HepG2 (cell line): ENCODE results near the gene FASTK. TPM values are rescaled to one million over a fixed set of nuclear protein-coding genes. Genes with fewer than 3 reads are reported as not detected.
A peak's percentile ranks its signal among the peaks of the same experiment; 100 is the strongest.

Experiments used
- ATAC-seq: fragments of 200-7000 bp; cut with Tn5 transposase; 3 replicates; pipeline ENCODE4 v1.9.1; 2020; ENCODE audit warnings: mild to moderate bottlenecking, moderate library complexity
- BruUV-seq: library from RNA; stranded (reverse); fragments of 400-500 nt; replicated peaks from 2 replicates; lab custom pipeline; 2021; lab: Mats Ljungman, UMichigan
- CTCF ChIA-PET: fragments of 300-600 bp; formaldehyde crosslinking; extraction: SDS; loops from one replicate; lab custom pipeline; 2021; ENCODE audit warnings: low total read pairs, inconsistent platforms, low intra/inter-chr PET ratio; lab: Yijun Ruan, JAX
- POLR2A ChIA-PET: fragments of 350-600 bp; sonication (Branson Sonifier 250); formaldehyde crosslinking; loops from one replicate; lab custom pipeline; 2020; ENCODE audit warnings: antibody characterized with exemption, inconsistent platforms; lab: Yijun Ruan, JAX
- DNase-seq: peaks from one replicate; pipeline ENCODE4 v3.0.0-alpha.2; 2015; ENCODE audit warnings: low spot score
- FAIRE-seq: peaks from 3 replicates; lab custom pipeline; 2011; peaks lifted over from hg19 to GRCh38; lab: Jason Lieb, UNC
- H2AFZ ChIP-seq: one replicate; pipeline ENCODE4 v1.6.1; 2011; ENCODE audit warnings: low read length, inconsistent platforms
- H3K27ac ChIP-seq: fragments of 300-600 bp; 3 replicates; pipeline ENCODE4 v1.8.0; 2011; ENCODE audit warnings: mixed run types, mild to moderate bottlenecking, mixed read lengths, low read length, inconsistent platforms; ENCODE audit not compliant: insufficient read depth; ENCODE audit errors: extremely low read length
- H3K27me3 ChIP-seq, 2 experiments: fragments of 200-600 bp in 1 of 2; 2 replicates in 1 of 2; 3 replicates in 1 of 2; pipeline versions ENCODE4 v1.6.0 to v1.8.0; 2011; ENCODE audit warnings: low read length in 2 of 2, mild to moderate bottlenecking in 2 of 2, moderate library complexity in 2 of 2, inconsistent platforms in 1 of 2; ENCODE audit not compliant: insufficient read depth in 2 of 2, control insufficient read depth in 1 of 2
- H3K36me3 ChIP-seq, 2 experiments: fragments of 200-600 bp in 1 of 2; replicated peaks in 1 of 2; 2 replicates in 1 of 2; 3 replicates in 1 of 2; pipeline versions ENCODE4 v1.5.1 to v1.8.0; 2011; ENCODE audit warnings: low read length in 2 of 2, inconsistent platforms in 1 of 2; ENCODE audit not compliant: insufficient read depth in 2 of 2, control insufficient read depth in 1 of 2
- H3K4me1 ChIP-seq: 2 replicates; pipeline ENCODE4 v1.5.1; 2012; ENCODE audit warnings: low read length, inconsistent platforms; ENCODE audit not compliant: insufficient read depth
- H3K4me2 ChIP-seq: 2 replicates; pipeline ENCODE4 v1.6.0; 2011; ENCODE audit warnings: low read depth, low read length, inconsistent platforms
- H3K4me3 ChIP-seq, 3 experiments: fragments of 200-600 bp in 1 of 3; sonication (generic), shearing (Covaris generic) in 1 of 3; replicated peaks in 1 of 3; 2 replicates each; pipeline ENCODE4 v1.5.1; 2011 to 2016; ENCODE audit warnings: low read length in 3 of 3, inconsistent platforms in 2 of 3, low read depth in 2 of 3, mild to moderate bottlenecking in 2 of 3, control low read depth in 1 of 3, mixed read lengths in 1 of 3; ENCODE audit not compliant: insufficient read depth in 1 of 3
- H3K79me2 ChIP-seq: one replicate; pipeline ENCODE4 v1.6.1; 2011; ENCODE audit warnings: low read length, inconsistent platforms; ENCODE audit not compliant: insufficient read depth
- H3K9ac ChIP-seq: 2 replicates; pipeline ENCODE4 v1.6.0; 2011; ENCODE audit warnings: mild to moderate bottlenecking, low read depth, low read length, inconsistent platforms; ENCODE audit not compliant: insufficient read depth
- H3K9me3 ChIP-seq: 2 replicates; pipeline ENCODE4 v1.5.1; 2012; ENCODE audit warnings: mild to moderate bottlenecking, low read length
- H4K20me1 ChIP-seq: 2 replicates; pipeline ENCODE4 v1.6.0; 2011; ENCODE audit warnings: inconsistent platforms, mild to moderate bottlenecking, low read length, moderate library complexity; ENCODE audit not compliant: insufficient read depth
- MXD4 ChIP-seq: IDR thresholded peaks from 2 replicates; pipeline ENCODE4 v1.6.1; 2016; ENCODE audit warnings: mild to moderate bottlenecking, missing biosample characterization, missing genetic modification reagents
- NR2F1 ChIP-seq, 2 experiments: fragments of 450-650 bp in 1 of 2; formaldehyde crosslinking in 1 of 2; IDR thresholded peaks; 2 replicates each; pipeline versions ENCODE4 v1.5.0 to v1.6.1; 2016 to 2020; ENCODE audit warnings: mild to moderate bottlenecking in 1 of 2, missing compliant biosample characterization in 1 of 2, missing genetic modification reagents in 1 of 2, moderate library complexity in 1 of 2
- PHF21A ChIP-seq: sonication (generic); formaldehyde crosslinking; IDR thresholded peaks from 2 replicates; pipeline ENCODE4 v1.5.0; 2020; ENCODE audit warnings: mild to moderate bottlenecking, missing genetic modification reagents
- RCOR2 ChIP-seq: IDR thresholded peaks from 2 replicates; pipeline ENCODE4 v1.6.1; 2016; ENCODE audit warnings: missing biosample characterization, missing genetic modification reagents
- ZNF530 ChIP-seq: sonication (generic); formaldehyde crosslinking; IDR thresholded peaks from 2 replicates; pipeline ENCODE4 v1.5.0; 2020; ENCODE audit warnings: low read depth, mild to moderate bottlenecking, missing genetic modification reagents
- ZNF572 ChIP-seq: sonication (generic); formaldehyde crosslinking; IDR thresholded peaks from 2 replicates; pipeline ENCODE4 v1.5.1; 2020; ENCODE audit warnings: mild to moderate bottlenecking, missing genetic modification reagents
- ZNF629 ChIP-seq: sonication (generic); formaldehyde crosslinking; conservative IDR thresholded peaks from 2 replicates; pipeline ENCODE4 v1.5.0; 2020; ENCODE audit warnings: missing genetic modification reagents
- WGBS: methylation state at CpG from one replicate; pipeline ENCODE4 v1.1.6; 2017; ENCODE audit warnings: low lambda C conversion rate; 5-methylcytosine and 5-hydroxymethylcytosine counted together
- in situ Hi-C: cut with HindIII; loops from 2 replicates; pipeline ENCODE4 v1.10.0; 2017; ENCODE audit warnings: low pct_unique_long_range_greater_than_20kb; ENCODE audit not compliant: extremely low pct_ligation_motif_present
- intact Hi-C: fragments of 100-400 bp; cut with micrococcal nuclease; formaldehyde crosslinking; loops from one replicate; pipeline ENCODE4 v1.10.0; 2022; ENCODE audit not compliant: unreplicated experiment
- polyA plus RNA-seq, 8 experiments: library from polyadenylated mRNA; depleted of rRNA in 3 of 8; stranded (reverse) in 7 of 8; unstranded in 1 of 8; fragments of >200 nt; fragmentation: Illumina TruSeq in 4 of 8; extraction: Trizol in 4 of 8; gene quantifications; 2 replicates each; pipeline versions ENCODE4 v1.2.1 to v1.2.3, GENCODE V29; 2011 to 2016; ENCODE audit warnings: low read depth in 4 of 8, missing spikeins in 1 of 8, mixed read lengths in 1 of 8; ENCODE audit not compliant: insufficient read depth in 1 of 8
- total RNA-seq, 5 experiments: library from RNA; depleted of rRNA; stranded (reverse); fragments of >200 nt; fragmentation: Illumina TruSeq; extraction: Trizol; gene quantifications; 2 replicates each; pipeline ENCODE4 v1.2.3, GENCODE V29; 2016; ENCODE audit warnings: low read depth in 1 of 5
- TF ChIP-seq, protein P1 (sequence below): sonication (generic); formaldehyde crosslinking; IDR thresholded peaks from 2 replicates; pipeline ENCODE4 v1.5.1; 2020; ENCODE audit warnings: missing genetic modification reagents, mild to moderate bottlenecking, borderline replicate concordance

The FASTK gene
- total and polyA plus RNA-seq, 2 of the 13 experiments (the other 11 are each of a cell fraction or from before 2014, with no cell fraction given): 52.9 to 55.7 TPM

DNA sequence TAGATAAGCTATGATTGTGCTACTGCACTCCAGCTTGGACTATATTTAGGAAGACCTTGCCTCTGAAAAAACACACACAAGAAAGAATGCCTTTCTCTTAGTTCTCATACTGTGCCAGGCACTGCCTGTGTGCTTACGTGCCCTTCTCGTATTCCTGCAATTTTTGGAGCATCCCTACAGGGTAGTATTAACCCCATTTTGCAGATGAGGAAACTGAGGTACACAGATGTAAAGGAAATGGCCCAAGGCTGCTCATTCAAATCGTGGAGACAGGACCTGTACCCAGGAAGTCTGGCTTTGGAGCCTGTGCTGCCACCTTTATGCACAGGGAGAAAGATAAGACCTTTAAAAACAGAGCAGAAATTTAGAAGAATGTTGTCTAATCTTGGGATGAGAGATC, 22.4 kb upstream of the FASTK start:
- no peak overlapping the region for H3K4me2 ChIP-seq
- H3K27me3 ChIP-seq: no peaks in the 10 kb centered on the region
- intact Hi-C loops (loop anchor here (1.0 kb wide), 1 partner anchor 25 kb away; no protein-coding TSS in a partner anchor), in situ Hi-C loops (no loop called here)
- POLR2A ChIA-PET: no interaction called here
- no TSS peak for BruUV-seq
- peaks cover 29% of the 10 kb centered on the region for H4K20me1 ChIP-seq
- no peak overlapping the region for H3K27ac ChIP-seq
- no peak for FAIRE-seq
- H3K4me1 ChIP-seq: peaks cover 1% of the 10 kb centered on the region; the same call in 1 of the 2 replicates
- peak; percentile 72 for TF ChIP-seq ZNF629 (CRISPR knock-in tag)
- TF ChIP-seq, protein P1, sequence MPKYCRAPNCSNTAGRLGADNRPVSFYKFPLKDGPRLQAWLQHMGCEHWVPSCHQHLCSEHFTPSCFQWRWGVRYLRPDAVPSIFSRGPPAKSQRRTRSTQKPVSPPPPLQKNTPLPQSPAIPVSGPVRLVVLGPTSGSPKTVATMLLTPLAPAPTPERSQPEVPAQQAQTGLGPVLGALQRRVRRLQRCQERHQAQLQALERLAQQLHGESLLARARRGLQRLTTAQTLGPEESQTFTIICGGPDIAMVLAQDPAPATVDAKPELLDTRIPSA (CRISPR knock-in tag): no peak
- CTCF ChIA-PET: no interaction called here
- H3K9ac ChIP-seq: no peak overlapping the region
- no peak overlapping the region for H2AFZ ChIP-seq
- DNase-seq: no peak
- H3K4me3 ChIP-seq: no peak overlapping the region
- 97% methylated on average over 3 of the region's 3 CpGs for WGBS
- peaks cover 56% of the 10 kb centered on the region for H3K79me2 ChIP-seq
- H3K9me3 ChIP-seq: no peaks in the 10 kb centered on the region
- peaks cover 7 to 21% of the 10 kb centered on the region in 2 experiments; a peak in 3 of 5 replicates for H3K36me3 ChIP-seq
- no peak for ATAC-seq

DNA sequence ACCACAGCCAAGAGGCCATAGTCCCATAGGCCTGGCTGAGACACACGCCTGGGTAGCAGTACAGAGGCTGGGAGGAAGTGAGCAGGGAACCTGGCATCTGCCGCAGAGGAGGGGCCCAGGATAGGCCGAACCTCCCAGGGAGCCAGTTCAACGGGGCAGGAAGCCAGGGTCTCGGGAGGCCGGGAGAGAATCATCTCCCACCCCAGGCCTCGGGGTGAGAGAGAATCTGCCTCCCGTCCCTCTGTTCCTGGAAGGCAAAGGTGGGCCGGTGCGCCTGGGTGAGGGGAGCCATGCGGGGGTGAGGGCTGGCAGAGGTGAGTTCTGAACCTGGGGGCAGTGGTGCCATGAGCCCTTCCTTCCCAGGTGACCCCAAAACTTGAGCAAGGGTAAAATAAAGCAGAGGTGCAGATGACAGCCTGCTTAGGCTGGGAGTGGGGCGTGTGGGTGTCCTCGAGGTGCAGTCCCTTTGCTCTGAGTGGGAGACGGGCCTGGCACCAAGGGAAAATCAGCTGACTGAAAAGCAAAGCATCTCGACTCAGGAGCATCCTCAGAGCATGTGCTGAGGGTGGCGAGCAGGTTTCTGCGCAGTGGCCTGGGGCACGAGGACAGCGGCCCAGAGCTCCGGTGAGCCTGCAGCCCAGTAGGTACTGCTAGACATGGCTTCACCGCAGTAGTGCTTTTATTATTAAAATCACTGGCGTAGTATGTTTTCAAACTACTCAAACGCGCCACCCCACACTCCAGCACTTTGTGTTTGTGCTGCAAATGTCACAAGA, 21.2 kb upstream of the FASTK start:
- TF ChIP-seq ZNF530 (CRISPR knock-in tag) (no peak), RCOR2 (no peak), ZNF572 (CRISPR knock-in tag) (no peak), MXD4 (CRISPR knock-in tag) (no peak), NR2F1 (CRISPR knock-in tag; IDR thresholded peaks at IDR 0.05) (no peak), PHF21A (no peak)
- TF ChIP-seq, all 625 proteins: peak for 0
- ATAC-seq: no peak
- no peak overlapping the region for H2AFZ ChIP-seq
- H3K4me2 ChIP-seq: no peak overlapping the region
- 94% methylated on average over 21 of the region's 24 CpGs for WGBS
- no peak for DNase-seq
- no peak for FAIRE-seq
- no peaks in the 10 kb centered on the region for H3K9me3 ChIP-seq
- BruUV-seq: no TSS peak
- in situ Hi-C loops (no loop called here), intact Hi-C loops (no loop called here)
- H3K27me3 ChIP-seq: no peaks in the 10 kb centered on the region
- ChIA-PET CTCF (no interaction called here), POLR2A (no interaction called here)
- H3K4me3 ChIP-seq: no peak overlapping the region
- H3K4me1 ChIP-seq: no peaks in the 10 kb centered on the region
- peaks cover 63% of the 10 kb centered on the region for H3K79me2 ChIP-seq
- H3K27ac ChIP-seq: no peak overlapping the region
- no peak overlapping the region for H3K9ac ChIP-seq
- peaks cover 6 to 21% of the 10 kb centered on the region in 2 experiments; a peak in 3 of 5 replicates for H3K36me3 ChIP-seq
- H4K20me1 ChIP-seq: peaks cover 34% of the 10 kb centered on the region
